PC-9 (cell line): ENCODE data around the gene ARHGAP42. TPM values are rescaled to one million over a fixed set of nuclear protein-coding genes. Genes with fewer than 3 reads are reported as not detected.

Experiments
- BruUV-seq: library from RNA; stranded (reverse); fragments of 400-500 nt; replicated peaks from 2 replicates; lab custom pipeline; 2021; lab: Mats Ljungman, UMichigan
- CTCF ChIA-PET: fragments of 300-600 bp; sonication (Branson Sonifier 250); formaldehyde crosslinking; loops from one replicate; lab custom pipeline; 2022; ENCODE audit warnings: antibody characterized with exemption; lab: Charles Lee
- POLR2A ChIA-PET: fragments of 300-600 bp; sonication (Branson Sonifier 250); formaldehyde crosslinking; loops from one replicate; lab custom pipeline; 2022; ENCODE audit warnings: antibody characterized with exemption; ENCODE audit not compliant: unreplicated experiment; lab: Charles Lee
- DNase-seq, 2 experiments: peaks; one replicate each; pipeline versions ENCODE4 v3.0.0 to v3.0.0-alpha.2; 2015 to 2022; ENCODE audit warnings: mixed read lengths in 1 of 2
- H2AFZ ChIP-seq: fragments of 200-600 bp; sonication (generic); 2 replicates; pipeline ENCODE4 v1.8.1; 2017; ENCODE audit warnings: antibody characterized with exemption
- H3F3A ChIP-seq: fragments of 200-600 bp; sonication (generic); 2 replicates; pipeline ENCODE4 v1.8.1; 2017; ENCODE audit warnings: antibody characterized with exemption, mild to moderate bottlenecking, low read depth; ENCODE audit not compliant: insufficient read depth
- H3K27ac ChIP-seq: fragments of 200-600 bp; sonication (generic); 2 replicates; pipeline ENCODE4 v1.6.1; 2016; ENCODE audit warnings: mixed run types
- H3K27me3 ChIP-seq: fragments of 200-600 bp; sonication (generic); 2 replicates; pipeline ENCODE4 v1.6.1; 2016; ENCODE audit warnings: low read depth, mixed run types; ENCODE audit not compliant: insufficient read depth
- H3K36me3 ChIP-seq: fragments of 200-600 bp; sonication (generic); 2 replicates; pipeline ENCODE4 v1.6.1; 2016; ENCODE audit warnings: low read depth, mixed run types
- H3K4me1 ChIP-seq: fragments of 200-600 bp; sonication (generic); replicated peaks from 2 replicates; pipeline ENCODE4 v1.6.1; 2016; ENCODE audit warnings: mixed run types; ENCODE audit not compliant: insufficient read depth
- H3K4me2 ChIP-seq: fragments of 200-600 bp; sonication (generic); 2 replicates; pipeline ENCODE4 v1.6.1; 2017; ENCODE audit warnings: mixed run types
- H3K4me3 ChIP-seq: fragments of 200-600 bp; sonication (generic); 2 replicates; pipeline ENCODE4 v1.6.1; 2016; ENCODE audit warnings: mixed run types
- H3K79me2 ChIP-seq: fragments of 200-600 bp; sonication (generic); 2 replicates; pipeline ENCODE4 v1.6.1; 2017; ENCODE audit warnings: low read depth, mixed run types
- H3K9me2 ChIP-seq: fragments of 200-600 bp; sonication (generic); 2 replicates; pipeline ENCODE4 v1.8.1; 2017; ENCODE audit warnings: mild to moderate bottlenecking; ENCODE audit not compliant: insufficient read depth
- H3K9me3 ChIP-seq: fragments of 200-600 bp; sonication (generic); 2 replicates; pipeline ENCODE4 v1.8.1; 2016; ENCODE audit warnings: low read depth; ENCODE audit not compliant: insufficient read depth
- H4K20me1 ChIP-seq: fragments of 200-600 bp; sonication (generic); 2 replicates; pipeline ENCODE4 v1.8.1; 2017; ENCODE audit not compliant: insufficient read depth
- EZH2 ChIP-seq: fragments of 200-600 bp; sonication (generic); IDR thresholded peaks from 2 replicates; pipeline ENCODE4 v1.8.0; 2017; ENCODE audit warnings: antibody characterized with exemption, low read depth
- intact Hi-C: fragments of 100-400 bp; cut with micrococcal nuclease; formaldehyde crosslinking; loops from one replicate; pipeline ENCODE4 v1.10.0; 2022; ENCODE audit not compliant: unreplicated experiment
- total RNA-seq: library from RNA; stranded (reverse); gene quantifications from 2 replicates; pipeline ENCODE4 v1.2.3, GENCODE V29; 2021
- TF ChIP-seq, protein P1 (sequence below): fragments of 200-600 bp; sonication (generic); conservative IDR thresholded peaks from 2 replicates; pipeline ENCODE4 v1.6.1; 2017; ENCODE audit warnings: mixed run types, antibody characterized with exemption, mild to moderate bottlenecking, moderate library complexity

ARHGAP42 gene
- total RNA-seq, 1 experiment from 2014 or later, result 12.8 TPM

- H3K27ac ChIP-seq, result no peak overlapping the region
- H3K79me2 ChIP-seq, result no peaks in the 10 kb centered on the region
- no peak overlapping the region for H2AFZ ChIP-seq
- peaks cover 5% of the 10 kb centered on the region for H3K4me1 ChIP-seq
- H3K27me3 ChIP-seq, result no peaks in the 10 kb centered on the region
- H3F3A ChIP-seq, result no peaks in the 10 kb centered on the region
- H3K9me3 ChIP-seq, result 0 out of 2 replicates have a peak, but pooled peaks cover 4% of the 10 kb centered on the region
- no peaks in the 10 kb centered on the region for H4K20me1 ChIP-seq
- no peaks in the 10 kb centered on the region for H3K9me2 ChIP-seq
- ChIA-PET CTCF (no interaction called here), POLR2A (no interaction called here)
- no peaks in the 10 kb centered on the region for H3K36me3 ChIP-seq
- BruUV-seq, result no TSS peak
- H3K4me2 ChIP-seq, result no peak overlapping the region
- no peak for TF ChIP-seq EZH2
- TF ChIP-seq, protein P1, sequence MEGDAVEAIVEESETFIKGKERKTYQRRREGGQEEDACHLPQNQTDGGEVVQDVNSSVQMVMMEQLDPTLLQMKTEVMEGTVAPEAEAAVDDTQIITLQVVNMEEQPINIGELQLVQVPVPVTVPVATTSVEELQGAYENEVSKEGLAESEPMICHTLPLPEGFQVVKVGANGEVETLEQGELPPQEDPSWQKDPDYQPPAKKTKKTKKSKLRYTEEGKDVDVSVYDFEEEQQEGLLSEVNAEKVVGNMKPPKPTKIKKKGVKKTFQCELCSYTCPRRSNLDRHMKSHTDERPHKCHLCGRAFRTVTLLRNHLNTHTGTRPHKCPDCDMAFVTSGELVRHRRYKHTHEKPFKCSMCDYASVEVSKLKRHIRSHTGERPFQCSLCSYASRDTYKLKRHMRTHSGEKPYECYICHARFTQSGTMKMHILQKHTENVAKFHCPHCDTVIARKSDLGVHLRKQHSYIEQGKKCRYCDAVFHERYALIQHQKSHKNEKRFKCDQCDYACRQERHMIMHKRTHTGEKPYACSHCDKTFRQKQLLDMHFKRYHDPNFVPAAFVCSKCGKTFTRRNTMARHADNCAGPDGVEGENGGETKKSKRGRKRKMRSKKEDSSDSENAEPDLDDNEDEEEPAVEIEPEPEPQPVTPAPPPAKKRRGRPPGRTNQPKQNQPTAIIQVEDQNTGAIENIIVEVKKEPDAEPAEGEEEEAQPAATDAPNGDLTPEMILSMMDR, result no peak
- intact Hi-C loops, result no loop called here
- DNase-seq, result no peak
- H3K4me3 ChIP-seq, result no peak overlapping the region
Measured at GRCh38 chr11:100810666-100811065, 123.6 kb downstream of the ARHGAP42 start.

DNA sequence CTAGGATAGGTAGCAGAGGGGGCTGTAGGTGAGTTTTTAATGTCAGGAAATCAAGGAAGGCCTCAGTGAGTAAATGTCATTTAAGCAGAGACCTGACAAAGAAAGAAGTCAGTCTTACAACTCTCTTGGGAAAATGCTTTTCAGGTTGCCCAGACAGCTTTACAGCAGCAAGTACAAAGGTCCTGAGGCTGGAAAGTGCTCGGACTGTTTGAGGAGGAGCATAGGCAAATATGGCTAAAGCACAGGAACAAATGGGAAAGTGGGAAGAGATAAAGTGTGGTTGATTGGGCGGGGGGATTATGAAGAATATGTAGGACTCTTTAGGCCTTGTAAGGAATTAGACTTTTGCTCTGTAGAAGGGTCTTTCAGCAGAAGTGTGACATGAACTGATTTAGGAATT is 125.4 kb downstream of the ARHGAP42 start:
- H3K27me3 ChIP-seq, result no peaks in the 10 kb centered on the region
- H3K27ac ChIP-seq, result no peak overlapping the region
- no peaks in the 10 kb centered on the region for H4K20me1 ChIP-seq
- no peaks in the 10 kb centered on the region for H3K79me2 ChIP-seq
- POLR2A ChIA-PET, result no interaction called here
- H3K36me3 ChIP-seq, result no peaks in the 10 kb centered on the region
- H3F3A ChIP-seq, result no peaks in the 10 kb centered on the region
- no TSS peak for BruUV-seq
- H3K4me3 ChIP-seq, result no peak overlapping the region
- peaks cover 5% of the 10 kb centered on the region for H3K4me1 ChIP-seq
- CTCF ChIA-PET, result no interaction called here
- no peak for TF ChIP-seq EZH2
- TF ChIP-seq, protein P1, result no peak
- no peak overlapping the region for H3K4me2 ChIP-seq
- H3K9me2 ChIP-seq, result no peaks in the 10 kb centered on the region
- intact Hi-C loops, result no loop called here
- no peak for DNase-seq
- H2AFZ ChIP-seq, result no peak overlapping the region
- H3K9me3 ChIP-seq, result 0 out of 2 replicates have a peak, but pooled peaks cover 4% of the 10 kb centered on the region

DNA sequence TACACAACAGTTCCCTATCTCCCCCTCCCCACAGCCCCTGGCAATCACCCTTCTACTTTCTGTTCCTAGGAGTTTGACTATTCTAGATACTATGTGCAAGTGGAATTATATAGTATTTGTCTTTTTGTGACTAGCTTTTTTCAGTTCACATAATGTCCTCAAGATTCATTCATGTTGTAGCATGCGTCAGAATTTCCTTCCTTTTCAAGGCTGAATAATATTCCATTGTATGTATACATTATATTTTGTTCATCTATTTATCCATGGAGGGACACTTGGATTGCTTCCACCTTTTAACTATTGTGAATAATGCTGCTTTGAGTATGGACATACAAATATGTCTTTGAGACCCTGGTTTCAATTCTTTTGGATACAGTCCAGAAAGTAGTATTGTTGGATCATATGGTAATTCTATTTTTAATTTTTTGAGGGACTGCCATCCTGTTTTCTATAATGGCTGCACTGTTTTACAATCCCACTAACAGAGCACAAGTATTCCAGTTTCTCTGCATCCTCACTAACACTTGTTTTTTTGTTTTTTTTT is 128.8 kb downstream of the ARHGAP42 start:
- intact Hi-C loops, result no loop called here
- Histone ChIP-seq H2AFZ (no peak overlapping the region), H3F3A (no peaks in the 10 kb centered on the region), H3K36me3 (no peaks in the 10 kb centered on the region), H3K4me1 (peaks cover under 1% of the 10 kb centered on the region), H3K4me2 (no peak overlapping the region), H3K9me3 (0 out of 2 replicates have a peak, but pooled peaks cover 4% of the 10 kb centered on the region), H3K27ac (no peak overlapping the region), H3K27me3 (no peaks in the 10 kb centered on the region), H4K20me1 (no peaks in the 10 kb centered on the region), H3K4me3 (no peak overlapping the region), H3K79me2 (no peaks in the 10 kb centered on the region), H3K9me2 (no peaks in the 10 kb centered on the region)
- no TSS peak for BruUV-seq
- ChIA-PET CTCF (interaction anchor here (0.6 kb wide), 1 partner anchor 12 kb away, joined by 3 read pairs; no protein-coding TSS in a partner anchor), POLR2A (no interaction called here)
- TF ChIP-seq EZH2, result no peak
- TF ChIP-seq, protein P1, result no peak
- no peak for DNase-seq
